Mononuclear cell (primary cell): ENCODE results near the gene TBC1D13. TPM values are rescaled to one million over a fixed set of nuclear protein-coding genes. Genes with fewer than 3 reads are reported as not detected.
"Not testable (repeated sequence)": the region's sequence is repeated elsewhere in the genome, so short reads cannot be mapped to it uniquely, and the experiment has no call there.

Experiments used
- H3K27me3 ChIP-seq: 2 replicates; pipeline ENCODE4 v1.6.0; 2011; ENCODE audit warnings: low read length, control low read depth; ENCODE audit not compliant: insufficient read depth
- H3K4me1 ChIP-seq: 2 replicates; pipeline ENCODE4 v1.5.1; 2011; ENCODE audit warnings: mild to moderate bottlenecking, low read length, control low read depth; ENCODE audit not compliant: insufficient read depth
- H3K4me3 ChIP-seq: 2 replicates; pipeline ENCODE4 v1.5.1; 2011; ENCODE audit warnings: mild to moderate bottlenecking, low read length, moderate library complexity
- H3K9me3 ChIP-seq: 2 replicates; pipeline ENCODE4 v1.5.1; 2011; ENCODE audit warnings: low read depth, mild to moderate bottlenecking, control low read depth, low read length
- total RNA-seq: library from RNA; depleted of rRNA; stranded (reverse); fragments of >200 nt; gene quantifications from one replicate; pipeline ENCODE4 v1.2.3, GENCODE V29; 2012

The TBC1D13 gene
- total RNA-seq, 1 donor, result 26.4 TPM

DNA sequence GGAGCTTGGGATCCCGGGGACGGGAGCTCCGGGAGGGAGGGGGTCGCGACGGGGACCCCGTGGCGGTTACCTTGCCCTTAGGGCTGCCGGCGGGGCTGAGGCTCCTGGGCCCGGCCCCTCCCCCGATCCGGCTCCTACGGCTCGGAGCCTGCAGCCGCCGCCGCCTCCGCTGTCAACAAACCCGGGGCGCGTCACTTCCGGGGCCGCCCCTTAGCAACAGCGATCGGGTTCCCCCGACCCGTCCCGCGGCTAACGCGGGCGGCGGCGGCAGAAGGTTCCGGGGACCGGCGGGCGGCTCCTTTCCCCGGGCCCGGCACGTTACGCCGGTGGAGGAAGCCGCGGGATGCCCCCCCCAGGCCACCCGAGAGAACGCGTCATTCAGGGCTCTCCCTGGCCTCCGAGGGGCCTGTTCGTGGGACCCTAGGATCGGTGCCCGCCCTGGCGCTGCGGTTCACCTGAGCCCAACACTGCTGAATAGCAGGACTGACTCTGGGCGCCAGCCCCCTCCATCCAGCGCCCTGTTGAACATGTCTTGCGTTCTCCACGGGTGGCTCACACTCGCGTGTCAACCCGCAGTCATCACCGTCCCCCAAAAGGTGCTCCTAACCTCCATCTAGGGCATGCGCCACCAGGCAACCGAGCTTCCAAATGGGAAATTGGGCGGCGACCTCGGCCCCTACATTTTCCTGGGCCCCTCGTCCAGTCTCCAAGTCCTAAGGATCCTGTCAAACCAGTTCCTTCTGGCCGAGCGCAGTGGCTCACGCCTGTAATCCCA lies 15.1 kb upstream of the TBC1D13 start, which contains the start of gene ZER1:
TSS of gene ZER1 (minus strand) at position 183 of the 775 bp plus-strand sequence. CDS start 16,362 bp downstream, outside the sequence.
- Histone ChIP-seq H3K4me1 (peaks cover 25% of the 10 kb centered on the region), H3K4me3 (peak within 1 kb of the TSS; percentile 76), H3K27me3 (no peaks in the 10 kb centered on the region), H3K9me3 (no peaks in the 10 kb centered on the region)

GRCh38 chr9:128773049-128773448 lies 14.0 kb upstream of the TBC1D13 start:
- peaks cover 25% of the 10 kb centered on the region for H3K4me1 ChIP-seq
- no peak overlapping the region for H3K4me3 ChIP-seq
- no peaks in the 10 kb centered on the region for H3K9me3 ChIP-seq
- H3K27me3 ChIP-seq, result no peaks in the 10 kb centered on the region

DNA sequence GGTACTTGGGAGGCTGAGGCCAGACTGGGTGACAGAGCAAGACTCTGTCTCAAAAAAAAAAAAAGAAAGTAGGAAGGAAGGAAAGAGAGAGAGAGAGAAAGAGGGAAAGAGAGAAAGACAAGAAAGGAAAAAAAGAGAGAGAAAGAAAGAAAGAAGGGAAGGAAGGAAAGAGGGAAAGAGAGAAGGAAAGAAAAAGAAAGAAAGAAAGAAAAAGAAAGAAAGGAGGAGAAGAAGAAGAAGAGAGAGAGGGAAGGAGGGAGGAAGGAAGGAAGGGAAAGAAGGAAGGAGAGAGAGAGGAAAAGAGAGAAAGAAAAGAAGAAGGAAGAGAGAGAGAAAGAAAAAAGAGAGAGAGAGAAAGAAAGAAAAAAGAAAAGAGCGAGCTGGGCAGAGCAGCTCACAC lies 12.2 kb upstream of the TBC1D13 start:
- H3K4me1 ChIP-seq, result peaks cover 22% of the 10 kb centered on the region
- H3K4me3 ChIP-seq, result no peak overlapping the region
- H3K27me3 ChIP-seq, result no peaks in the 10 kb centered on the region
- H3K9me3 ChIP-seq, result no peaks in the 10 kb centered on the region

- H3K9me3 ChIP-seq, H3K27me3 ChIP-seq, H3K4me3 ChIP-seq: not testable (repeated sequence)
- H3K4me1 ChIP-seq, result peaks cover 23% of the 10 kb centered on the region
Measured at GRCh38 chr9:128780093-128780492, 7.0 kb upstream of the TBC1D13 start.

GRCh38 chr9:128781187-128782070 lies 5.6 kb upstream of the TBC1D13 start:
- no peak overlapping the region for H3K4me3 ChIP-seq

GRCh38 chr9:128782669-128783068 lies 4.4 kb upstream of the TBC1D13 start:
- no peaks in the 10 kb centered on the region for H3K9me3 ChIP-seq
- no peaks in the 10 kb centered on the region for H3K27me3 ChIP-seq
- peaks cover 29% of the 10 kb centered on the region for H3K4me1 ChIP-seq
- no peak overlapping the region for H3K4me3 ChIP-seq

More at GRCh38 chr9:128781187-128782070, 5.6 kb upstream of the TBC1D13 start:
- Histone ChIP-seq H3K4me1 (peaks cover 24% of the 10 kb centered on the region), H3K27me3 (no peaks in the 10 kb centered on the region), H3K9me3 (no peaks in the 10 kb centered on the region)

DNA sequence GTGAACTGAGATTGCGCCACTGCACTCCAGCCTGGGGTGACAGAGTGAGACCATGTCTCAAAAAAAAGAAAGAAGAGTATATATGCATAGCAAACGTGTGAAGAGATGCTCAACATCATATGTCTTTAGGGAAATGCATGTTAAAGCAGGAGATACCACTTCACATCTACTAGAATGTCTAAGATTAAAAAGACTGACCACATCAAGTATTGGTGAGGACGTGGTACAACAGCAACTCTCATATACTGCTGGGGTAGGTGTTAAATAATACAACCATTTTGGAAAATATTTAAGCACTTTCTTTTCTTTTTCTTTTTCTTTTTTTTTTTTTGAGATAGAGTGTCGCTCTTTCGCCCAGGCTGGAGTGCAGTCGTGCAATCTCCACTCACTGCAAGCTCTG lies 1.6 kb upstream of the TBC1D13 start:
- Histone ChIP-seq H3K27me3 (no peaks in the 10 kb centered on the region), H3K4me3 (no peak overlapping the region), H3K9me3 (no peaks in the 10 kb centered on the region), H3K4me1 (peaks cover 41% of the 10 kb centered on the region)

DNA sequence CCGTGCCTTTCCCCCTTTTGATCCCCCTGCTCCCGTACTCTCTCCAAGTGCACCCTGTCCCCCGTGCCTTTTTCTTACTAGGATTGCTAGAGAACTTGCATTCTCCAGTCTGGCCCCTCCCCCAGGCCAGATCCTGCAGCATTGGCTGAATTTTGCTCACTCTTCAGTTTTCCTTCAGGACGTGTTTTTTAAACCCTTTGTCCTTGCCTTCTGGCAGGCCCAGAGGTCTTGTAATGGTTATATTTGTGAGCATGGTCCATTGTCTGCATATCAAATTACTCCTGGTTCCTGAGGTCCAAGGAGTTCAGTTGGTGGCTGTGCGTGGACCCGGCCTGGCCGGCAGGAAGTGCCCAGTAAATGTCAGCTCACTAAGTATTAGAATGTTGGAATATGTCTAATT lies 606 bp downstream of the TBC1D13 start:
- Histone ChIP-seq H3K27me3 (no peaks in the 10 kb centered on the region), H3K4me3 (peak overlapping the region; percentile 87), H3K9me3 (no peaks in the 10 kb centered on the region), H3K4me1 (peaks cover 30% of the 10 kb centered on the region)

DNA sequence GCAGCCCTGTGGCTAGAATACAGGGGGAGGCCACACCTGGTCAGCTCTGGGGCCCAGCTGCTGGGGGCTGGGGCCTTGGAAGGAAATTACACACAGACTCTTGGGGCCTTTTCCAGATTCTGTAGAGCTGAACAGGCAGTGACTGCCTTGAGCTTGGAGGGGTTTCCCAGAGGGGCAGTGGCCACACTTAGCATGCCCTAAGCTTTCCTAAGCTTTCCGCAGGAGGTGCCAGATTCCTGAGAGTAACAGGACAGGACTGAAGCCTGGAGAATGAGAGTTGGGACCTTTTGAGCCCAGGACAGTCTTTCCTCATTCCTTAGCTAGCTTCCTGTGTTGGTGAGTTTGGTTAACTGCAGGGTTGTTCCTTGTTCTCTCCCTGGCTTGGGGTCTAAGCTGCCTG lies 1.4 kb downstream of the TBC1D13 start:
- no peak overlapping the region for H3K4me3 ChIP-seq
- H3K4me1 ChIP-seq, result peaks cover 25% of the 10 kb centered on the region

GRCh38 chr9:128790536-128790935 lies 3.5 kb downstream of the TBC1D13 start:
- Histone ChIP-seq H3K4me3 (no peak overlapping the region), H3K27me3 (no peaks in the 10 kb centered on the region), H3K9me3 (no peaks in the 10 kb centered on the region), H3K4me1 (peaks cover 18% of the 10 kb centered on the region)

More for the DNA sequence above, 1.4 kb downstream of the TBC1D13 start:
- H3K27me3 ChIP-seq, result no peaks in the 10 kb centered on the region
- no peaks in the 10 kb centered on the region for H3K9me3 ChIP-seq

- Histone ChIP-seq H3K4me1 (peaks cover 13% of the 10 kb centered on the region), H3K27me3 (no peaks in the 10 kb centered on the region)
Measured at GRCh38 chr9:128792134-128792533, 5.1 kb downstream of the TBC1D13 start.

GRCh38 chr9:128792978-128793686 lies 6.1 kb downstream of the TBC1D13 start:
- Histone ChIP-seq H3K27me3 (no peaks in the 10 kb centered on the region), H3K4me1 (peaks cover 7% of the 10 kb centered on the region), H3K4me3 (no peak overlapping the region), H3K9me3 (no peaks in the 10 kb centered on the region)

More at GRCh38 chr9:128792134-128792533, 5.1 kb downstream of the TBC1D13 start:
- H3K9me3 ChIP-seq, result no peaks in the 10 kb centered on the region
- no peak overlapping the region for H3K4me3 ChIP-seq

DNA sequence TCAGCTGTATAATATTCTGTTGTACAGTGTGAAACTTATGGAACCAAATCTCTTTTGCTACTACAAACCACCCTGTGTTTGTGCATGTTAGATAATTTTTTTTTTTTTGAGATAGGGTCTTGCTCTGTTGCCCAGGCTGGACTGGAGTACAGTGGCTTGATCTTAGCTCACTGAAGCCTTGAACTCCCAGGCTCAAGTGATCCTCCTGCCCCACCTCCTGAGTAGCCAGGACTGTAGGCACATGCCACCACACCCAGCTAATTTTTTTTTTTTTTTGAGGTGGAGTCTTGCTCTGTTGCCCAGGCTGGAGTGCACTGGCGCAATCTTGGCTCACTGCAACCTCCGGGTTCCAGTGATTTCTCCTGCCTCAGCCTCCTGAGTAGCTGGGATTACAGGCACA lies 7.9 kb downstream of the TBC1D13 start:
- H3K27me3 ChIP-seq, H3K4me3 ChIP-seq, H3K4me1 ChIP-seq, H3K9me3 ChIP-seq: not testable (repeated sequence)

- Histone ChIP-seq H3K4me3 (no peak overlapping the region), H3K9me3 (no peaks in the 10 kb centered on the region), H3K4me1 (no peaks in the 10 kb centered on the region), H3K27me3 (no peaks in the 10 kb centered on the region)
Measured at GRCh38 chr9:128798896-128799295, 11.8 kb downstream of the TBC1D13 start.

DNA sequence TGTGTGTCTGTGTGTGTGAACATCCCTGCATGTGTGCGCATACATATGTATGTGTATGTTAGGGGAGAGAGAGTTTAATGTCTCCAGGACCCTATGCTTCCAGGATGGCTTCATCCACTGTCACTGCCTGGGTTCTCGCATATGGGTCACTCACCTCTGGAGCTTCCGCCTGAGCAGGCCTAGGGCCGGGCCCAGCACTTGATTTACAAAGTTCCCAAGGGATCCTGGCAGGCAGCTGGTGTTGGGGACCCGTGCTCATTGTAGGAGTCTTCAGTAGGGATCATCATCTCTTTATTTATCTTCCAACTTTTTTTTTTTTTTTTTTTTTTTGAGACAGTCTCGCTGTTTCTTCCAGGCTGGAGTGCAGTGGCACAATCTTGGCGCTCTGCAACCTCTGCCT lies 13.0 kb downstream of the TBC1D13 start:
- Histone ChIP-seq H3K27me3 (no peaks in the 10 kb centered on the region), H3K4me3 (no peak overlapping the region), H3K9me3 (no peaks in the 10 kb centered on the region), H3K4me1 (no peaks in the 10 kb centered on the region)
